HEK293 (cell line): ENCODE measurements around the gene PEX11G.

Experiments
- BCL11A ChIP-seq: fragments of 450-650 bp; formaldehyde crosslinking; IDR thresholded peaks from 2 replicates; pipeline ENCODE4 v1.5.1; 2016; ENCODE audit warnings: low read depth, missing biosample characterization, missing genetic modification characterization
- GFI1B ChIP-seq: fragments of 450-650 bp; formaldehyde crosslinking; IDR thresholded peaks from 2 replicates; pipeline ENCODE4 v1.5.1; 2016; ENCODE audit warnings: missing biosample characterization, missing genetic modification characterization
- ZBTB44 ChIP-seq: fragments of 450-650 bp; IDR thresholded peaks from 2 replicates; pipeline ENCODE4 v1.5.1; 2018; ENCODE audit warnings: missing biosample characterization, mild to moderate bottlenecking, missing genetic modification characterization
- ZBTB49 ChIP-seq: fragments of 450-650 bp; formaldehyde crosslinking; IDR thresholded peaks from 2 replicates; pipeline ENCODE4 v1.5.1; 2016; ENCODE audit warnings: missing biosample characterization, missing genetic modification characterization, low read depth
- ZNF214 ChIP-seq: fragments of 450-650 bp; formaldehyde crosslinking; IDR thresholded peaks from 2 replicates; pipeline ENCODE4 v1.5.1; 2017; ENCODE audit warnings: missing biosample characterization, mild to moderate bottlenecking, missing genetic modification characterization, borderline replicate concordance
- ZNF223 ChIP-seq: fragments of 450-650 bp; formaldehyde crosslinking; IDR thresholded peaks from 2 replicates; pipeline ENCODE4 v1.5.1; 2016; ENCODE audit warnings: missing biosample characterization, missing genetic modification characterization
- ZNF26 ChIP-seq: fragments of 450-650 bp; formaldehyde crosslinking; IDR thresholded peaks from 2 replicates; pipeline ENCODE4 v1.5.1; 2016; ENCODE audit warnings: missing biosample characterization, missing genetic modification characterization
- ZNF280D ChIP-seq: fragments of 450-650 bp; formaldehyde crosslinking; IDR thresholded peaks from 2 replicates; pipeline ENCODE4 v1.5.1; 2016; ENCODE audit warnings: missing biosample characterization, missing genetic modification characterization
- ZNF549 ChIP-seq: fragments of 450-650 bp; IDR thresholded peaks from 2 replicates; pipeline ENCODE4 v1.5.1; 2018; ENCODE audit warnings: missing biosample characterization, missing genetic modification characterization, mild to moderate bottlenecking, inconsistent platforms, moderate library complexity
- ZNF707 ChIP-seq: fragments of 450-650 bp; formaldehyde crosslinking; IDR thresholded peaks from 2 replicates; pipeline ENCODE4 v1.5.1; 2016; ENCODE audit warnings: missing biosample characterization, missing genetic modification characterization
- ZSCAN5A ChIP-seq: fragments of 450-650 bp; formaldehyde crosslinking; IDR thresholded peaks from 2 replicates; pipeline ENCODE4 v1.5.1; 2016; ENCODE audit warnings: missing biosample characterization, missing genetic modification characterization
- TF ChIP-seq, protein P1 (sequence below): fragments of 450-650 bp; formaldehyde crosslinking; IDR thresholded peaks from 2 replicates; pipeline ENCODE4 v1.5.1; 2016; ENCODE audit warnings: missing biosample characterization, missing genetic modification characterization

GRCh38 chr19:7475665-7476064 lies 13.2 kb downstream of the PEX11G start:
- TF ChIP-seq, protein P1, sequence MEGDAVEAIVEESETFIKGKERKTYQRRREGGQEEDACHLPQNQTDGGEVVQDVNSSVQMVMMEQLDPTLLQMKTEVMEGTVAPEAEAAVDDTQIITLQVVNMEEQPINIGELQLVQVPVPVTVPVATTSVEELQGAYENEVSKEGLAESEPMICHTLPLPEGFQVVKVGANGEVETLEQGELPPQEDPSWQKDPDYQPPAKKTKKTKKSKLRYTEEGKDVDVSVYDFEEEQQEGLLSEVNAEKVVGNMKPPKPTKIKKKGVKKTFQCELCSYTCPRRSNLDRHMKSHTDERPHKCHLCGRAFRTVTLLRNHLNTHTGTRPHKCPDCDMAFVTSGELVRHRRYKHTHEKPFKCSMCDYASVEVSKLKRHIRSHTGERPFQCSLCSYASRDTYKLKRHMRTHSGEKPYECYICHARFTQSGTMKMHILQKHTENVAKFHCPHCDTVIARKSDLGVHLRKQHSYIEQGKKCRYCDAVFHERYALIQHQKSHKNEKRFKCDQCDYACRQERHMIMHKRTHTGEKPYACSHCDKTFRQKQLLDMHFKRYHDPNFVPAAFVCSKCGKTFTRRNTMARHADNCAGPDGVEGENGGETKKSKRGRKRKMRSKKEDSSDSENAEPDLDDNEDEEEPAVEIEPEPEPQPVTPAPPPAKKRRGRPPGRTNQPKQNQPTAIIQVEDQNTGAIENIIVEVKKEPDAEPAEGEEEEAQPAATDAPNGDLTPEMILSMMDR (tag by site-specific recombination): no peak
- no peak for TF ChIP-seq BCL11A (tag by site-specific recombination)
- no peak for TF ChIP-seq ZNF214 (tag by site-specific recombination)
- no peak for TF ChIP-seq ZBTB49 (tag by site-specific recombination)
- TF ChIP-seq ZNF707 (tag by site-specific recombination): no peak
- no peak for TF ChIP-seq ZNF26 (tag by site-specific recombination)
- TF ChIP-seq ZSCAN5A (tag by site-specific recombination): no peak
- TF ChIP-seq ZBTB44 (tag by site-specific recombination): no peak
- TF ChIP-seq ZNF280D (tag by site-specific recombination): no peak
- TF ChIP-seq GFI1B: no peak
- no peak for TF ChIP-seq ZNF223 (tag by site-specific recombination)
- TF ChIP-seq ZNF549 (tag by site-specific recombination): no peak
